GM12878 (cell line): ENCODE measurements around the gene TNIP1. TPM values are rescaled to one million over a fixed set of nuclear protein-coding genes. Genes with fewer than 3 reads are reported as not detected.

Experiments used
- ATAC-seq: fragments of 200-7000 bp; cut with Tn5 transposase; 3 replicates; pipeline ENCODE4 v1.9.1; 2020; ENCODE audit warnings: mild to moderate bottlenecking, moderate library complexity
- BruUV-seq: library from RNA; stranded (reverse); fragments of 400-500 nt; replicated peaks from 2 replicates; lab custom pipeline; 2021; lab: Mats Ljungman, UMichigan
- CTCF ChIA-PET: fragments of 300-600 bp; sonication (Branson Sonifier 250); formaldehyde crosslinking; extraction: SDS; loops from one replicate; lab custom pipeline; 2021; ENCODE audit warnings: inconsistent platforms; lab: Yijun Ruan, JAX
- POLR2A ChIA-PET: fragments of 350-600 bp; formaldehyde crosslinking; extraction: SDS; loops from one replicate; lab custom pipeline; 2021; ENCODE audit warnings: inconsistent platforms; lab: Charles Lee
- RAD21 ChIA-PET: fragments of 300-600 bp; sonication (Branson Sonifier 250); formaldehyde crosslinking; loops from one replicate; lab custom pipeline; 2023; ENCODE audit warnings: antibody characterized with exemption; ENCODE audit not compliant: unreplicated experiment; lab: Charles Lee
- SMC1A ChIA-PET: fragments of 300-600 bp; sonication (Branson Sonifier 250); formaldehyde crosslinking; loops from one replicate; lab custom pipeline; 2023; ENCODE audit not compliant: unreplicated experiment, uncharacterized antibody; lab: Charles Lee
- DNase-seq: peaks from one replicate; pipeline ENCODE4 v3.0.0-alpha.2; 2011; ENCODE audit warnings: low read depth, low spot score
- FAIRE-seq: peaks from 3 replicates; lab custom pipeline; 2011; peaks lifted over from hg19 to GRCh38; lab: Jason Lieb, UNC
- H2AFZ ChIP-seq: 2 replicates; pipeline ENCODE4 v1.6.0; 2011; ENCODE audit warnings: low read depth, low read length, control low read depth; ENCODE audit not compliant: control insufficient read depth
- H3K27ac ChIP-seq: 2 replicates; pipeline ENCODE4 v1.5.1; 2011; ENCODE audit warnings: control low read depth; ENCODE audit not compliant: control insufficient read depth, insufficient read depth
- H3K27me3 ChIP-seq, 2 experiments: replicated peaks in 1 of 2; 2 replicates each; pipeline versions ENCODE4 v1.6.0 to v1.6.1; 2011; ENCODE audit warnings: low read length in 1 of 2; ENCODE audit not compliant: control insufficient read depth in 2 of 2, insufficient read depth in 2 of 2
- H3K36me3 ChIP-seq, 2 experiments: 2 replicates each; pipeline ENCODE4 v1.5.1; 2011; ENCODE audit warnings: low read length in 1 of 2; ENCODE audit not compliant: control insufficient read depth in 2 of 2, insufficient read depth in 2 of 2
- H3K4me1 ChIP-seq: 2 replicates; pipeline ENCODE4 v1.6.1; 2011; ENCODE audit warnings: mild to moderate bottlenecking, low read length, moderate library complexity, mixed read lengths; ENCODE audit not compliant: control insufficient read depth, insufficient read depth
- H3K4me2 ChIP-seq: 2 replicates; pipeline ENCODE4 v1.6.0; 2011; ENCODE audit warnings: control low read depth; ENCODE audit not compliant: control insufficient read depth, insufficient read depth
- H3K4me3 ChIP-seq: fragments of 200-600 bp; sonication (generic); 2 replicates; pipeline ENCODE4 v1.5.1; 2016
- H3K79me2 ChIP-seq: 2 replicates; pipeline ENCODE4 v1.6.0; 2011; ENCODE audit warnings: low read length; ENCODE audit not compliant: control insufficient read depth, insufficient read depth
- H3K9ac ChIP-seq: 2 replicates; pipeline ENCODE4 v1.8.0; 2011; ENCODE audit warnings: low read length, control low read depth, mixed read lengths; ENCODE audit not compliant: control insufficient read depth, insufficient read depth
- H3K9me3 ChIP-seq: replicated peaks from 3 replicates; pipeline ENCODE4 v1.5.1; 2011; ENCODE audit warnings: mild to moderate bottlenecking, low read length; ENCODE audit not compliant: control insufficient read depth, insufficient read depth
- H4K20me1 ChIP-seq: 2 replicates; pipeline ENCODE4 v1.6.0; 2011; ENCODE audit not compliant: control insufficient read depth, insufficient read depth
- ATF2 ChIP-seq: IDR thresholded peaks from 2 replicates; pipeline ENCODE4 v1.6.1; 2012; ENCODE audit warnings: low read length, inconsistent platforms
- BCL11A ChIP-seq: IDR thresholded peaks from 2 replicates; pipeline ENCODE4 v1.6.1; 2011; ENCODE audit warnings: low read depth, low read length
- CBX3 ChIP-seq: fragments of 200-600 bp; sonication (generic); IDR thresholded peaks from 2 replicates; pipeline ENCODE4 v1.6.1; 2016; ENCODE audit warnings: low read depth, borderline replicate concordance
- CEBPZ ChIP-seq: fragments of 150-350 bp; IDR thresholded peaks from 2 replicates; pipeline ENCODE4 v1.6.1; 2016; ENCODE audit warnings: low read depth, low read length
- HDAC2 ChIP-seq: fragments of 200-600 bp; sonication (generic); IDR thresholded peaks from 2 replicates; pipeline ENCODE4 v1.6.1; 2017
- MTA3 ChIP-seq: IDR thresholded peaks from 2 replicates; pipeline ENCODE4 v1.6.1; 2012; ENCODE audit warnings: low read length, inconsistent platforms, borderline replicate concordance
- MYB ChIP-seq: fragments of 150-350 bp; IDR thresholded peaks from 2 replicates; pipeline ENCODE4 v1.6.1; 2014; ENCODE audit warnings: mild to moderate bottlenecking, low read depth, low read length, borderline replicate concordance
- NFYA ChIP-seq: IDR thresholded peaks from 2 replicates; pipeline ENCODE4 v1.6.1; 2011; ENCODE audit warnings: low read depth, mild to moderate bottlenecking, low read length, improper control_type of control experiment, borderline replicate concordance
- PAX8 ChIP-seq: fragments of 450-650 bp; IDR thresholded peaks from 2 replicates; pipeline ENCODE4 v1.6.1; 2017; ENCODE audit warnings: mild to moderate bottlenecking, moderate library complexity
- POU2F2 ChIP-seq: IDR thresholded peaks from 3 replicates; pipeline ENCODE4 v1.6.1; 2011; ENCODE audit warnings: low read depth, mild to moderate bottlenecking, low read length, borderline replicate concordance
- RAD51 ChIP-seq: fragments of 450-650 bp; IDR thresholded peaks from 2 replicates; pipeline ENCODE4 v1.6.1; 2016; ENCODE audit warnings: moderate library complexity, mild to moderate bottlenecking, inconsistent platforms
- RELB ChIP-seq: fragments of 450-650 bp; IDR thresholded peaks from 2 replicates; pipeline ENCODE4 v1.6.1; 2017; ENCODE audit warnings: low read depth, mild to moderate bottlenecking, moderate library complexity
- ZBED1 ChIP-seq: IDR thresholded peaks from 2 replicates; pipeline ENCODE4 v1.6.1; 2016; ENCODE audit warnings: borderline replicate concordance
- ZBTB33 ChIP-seq: fragments of 450-650 bp; IDR thresholded peaks from 2 replicates; pipeline ENCODE4 v1.6.1; 2017; ENCODE audit warnings: mild to moderate bottlenecking
- ZNF217 ChIP-seq: fragments of 450-650 bp; IDR thresholded peaks from 2 replicates; pipeline ENCODE4 v1.6.1; 2017; ENCODE audit warnings: antibody characterized with exemption, mild to moderate bottlenecking
- WGBS: methylation state at CpG from one replicate; pipeline ENCODE4 v1.1.6; 2016; ENCODE audit warnings: low lambda C conversion rate; ENCODE audit not compliant: insufficient replicate concordance, insufficient coverage; ENCODE audit errors: missing lambda C conversion rate; 5-methylcytosine and 5-hydroxymethylcytosine counted together
- in situ Hi-C: fragments of 300-500 bp; cut with MboI; formaldehyde crosslinking; loops from 9 replicates; pipeline ENCODE4 v1.14.3; 2018; ENCODE audit warnings: mixed read lengths
- intact Hi-C: fragments of 100-400 bp; cut with micrococcal nuclease; formaldehyde crosslinking; loops from one replicate; pipeline ENCODE4 v1.14.2; 2022; ENCODE audit not compliant: unreplicated experiment
- polyA plus RNA-seq, 11 experiments: library from polyadenylated mRNA; depleted of rRNA in 4 of 11; unstranded in 6 of 11; stranded (reverse) in 5 of 11; fragments of >200 nt; fragmentation: Nextera tagmentation in 4 of 11; fragmentation: Illumina TruSeq in 1 of 11; extraction: Ambion mirVana in 4 of 11; extraction: Trizol in 1 of 11; gene quantifications; 1 replicate in 1 of 11; 2 replicates in 10 of 11; pipeline versions ENCODE4 v1.2.1 to v1.2.3, GENCODE V29; 2011 to 2016; ENCODE audit warnings: inconsistent platforms in 2 of 11, missing spikeins in 2 of 11, low read depth in 1 of 11
- total RNA-seq, 4 experiments: library from RNA; depleted of rRNA in 3 of 4; stranded (reverse); fragments of >200 nt in 3 of 4; fragmentation: Illumina TruSeq in 1 of 4; extraction: Trizol in 1 of 4; gene quantifications; 2 replicates each; pipeline versions ENCODE4 v1.2.1 to v1.2.3, GENCODE V29; 2013 to 2021

The TNIP1 gene
- total and polyA plus RNA-seq, 10 of the 15 experiments (the other 5 are each of a cell fraction or from before 2014, with no cell fraction given): 4.4 to 279 (median 150) TPM

- ChIA-PET SMC1A (no interaction called here), RAD21 (no interaction called here), CTCF (no interaction called here), POLR2A (no interaction called here)
- BruUV-seq: no TSS peak
- no peak for ATAC-seq
- WGBS: 69% methylated on average over 6 of the region's 6 CpGs
- intact Hi-C loops (no loop called here), in situ Hi-C loops (no loop called here)
- no peaks in the 10 kb centered on the region; the same call in 2 of the 3 replicates for H3K9me3 ChIP-seq
- no peaks in the 10 kb centered on the region for H3K4me1 ChIP-seq
- no peaks in the 10 kb centered on the region for H4K20me1 ChIP-seq
- H3K79me2 ChIP-seq: no peaks in the 10 kb centered on the region
- no peak overlapping the region for H3K9ac ChIP-seq
- no peak overlapping the region for H3K4me3 ChIP-seq
- H3K27me3 ChIP-seq: no peaks in the 10 kb centered on the region
- H3K36me3 ChIP-seq: no peaks in the 10 kb centered on the region
- H3K27ac ChIP-seq: no peak overlapping the region
- FAIRE-seq: no peak
- DNase-seq: no peak
- no peak overlapping the region for H3K4me2 ChIP-seq
- no peak overlapping the region for H2AFZ ChIP-seq
- no peak for TF ChIP-seq RAD51
- TF ChIP-seq CBX3: no peak
- no peak for TF ChIP-seq ATF2
- no peak for TF ChIP-seq MYB
- TF ChIP-seq HDAC2: no peak
- TF ChIP-seq MTA3: no peak
- no peak for TF ChIP-seq BCL11A
- no peak for TF ChIP-seq RELB
- TF ChIP-seq CEBPZ: no peak
- TF ChIP-seq POU2F2: no peak
- no peak for TF ChIP-seq ZNF217
- TF ChIP-seq PAX8: no peak
- TF ChIP-seq ZBTB33: no peak
- TF ChIP-seq ZBED1: no peak
- TF ChIP-seq NFYA: no peak
Observed at GRCh38 chr5:150992705-150993104, 88.1 kb downstream of the TNIP1 start.
